SIG-M5 (cell line): ENCODE measurements around the gene SLC44A3.
"Not testable (repeated sequence)": the region's sequence is repeated elsewhere in the genome, so short reads cannot be mapped to it uniquely, and the experiment has no call there.

Source experiments
- DNase-seq: peaks from one replicate; lab custom pipeline; 2025; lab: John Stamatoyannopoulos, UW

The SLC44A3 gene

DNA sequence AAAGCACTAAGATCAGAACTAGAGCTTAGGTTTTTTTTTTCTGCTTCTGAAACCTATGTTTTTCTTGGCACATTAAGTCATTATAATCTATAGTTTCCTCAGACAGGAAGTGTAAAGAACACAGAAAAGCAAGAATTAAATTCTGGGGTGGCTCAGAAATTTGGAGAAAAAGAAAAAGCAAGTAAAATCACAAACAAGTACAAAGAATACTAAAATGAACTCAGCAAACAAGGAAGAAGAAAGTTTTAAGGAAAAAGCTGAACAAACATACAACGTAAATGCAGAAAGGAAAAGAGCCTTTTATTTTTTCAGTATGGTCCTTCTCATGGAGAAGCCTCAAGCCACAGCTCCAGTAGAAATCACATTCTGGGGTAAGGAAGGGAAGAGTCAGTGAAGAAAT, 115.3 kb downstream of the SLC44A3 start:
- no peak for DNase-seq

GRCh38 chr1:94936861-94937620, 116.9 kb downstream of the SLC44A3 start:
- DNase-seq = no peak

GRCh38 chr1:94937820-94938219, 117.7 kb downstream of the SLC44A3 start:
- no peak for DNase-seq

- DNase-seq = no peak
Measured at GRCh38 chr1:94940738-94941137, 120.6 kb downstream of the SLC44A3 start.

DNA sequence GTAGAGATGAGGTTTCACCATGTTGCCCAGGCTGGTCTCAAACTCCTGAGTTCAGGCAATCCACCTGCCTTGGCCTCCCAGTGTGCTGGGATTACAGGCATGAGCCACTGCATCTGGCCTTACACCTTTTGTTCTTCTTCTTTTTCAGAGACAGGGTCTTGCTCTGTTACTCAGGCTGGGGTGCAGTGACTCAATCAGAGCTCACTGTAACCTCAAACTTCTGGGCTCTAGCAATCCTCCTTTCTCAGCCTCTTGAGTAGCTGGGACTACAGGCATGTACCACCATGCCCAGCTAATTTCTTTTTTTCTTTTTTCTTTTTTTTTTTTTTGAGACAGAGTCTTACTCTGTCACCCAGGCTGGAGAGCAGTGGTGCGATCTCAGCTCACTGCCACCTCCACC, 121.3 kb downstream of the SLC44A3 start:
- DNase-seq = not testable (repeated sequence)

GRCh38 chr1:94942171-94943128, 122.3 kb downstream of the SLC44A3 start:
- no peak for DNase-seq
